Activated B cell treated with CpG ODN at 0.5 μM for 24 hours (primary cell): Measurements from ENCODE around the gene CYTH4. TPM values are rescaled to one million over a fixed set of nuclear protein-coding genes. Genes with fewer than 3 reads are reported as not detected.

Experiments
- ATAC-seq: fragments of 200-7000 bp; cut with Tn5 transposase; one replicate; pipeline ENCODE4 v1.10.0; 2021; ENCODE audit warnings: low read depth, mild to moderate bottlenecking, moderate library complexity
- CTCF ChIA-PET: fragments of 350-600 bp; sonication (Branson Sonifier 250); formaldehyde crosslinking; loops from one replicate; lab custom pipeline; 2021; ENCODE audit warnings: antibody characterized with exemption; lab: Charles Lee
- POLR2A ChIA-PET: fragments of 350-600 bp; sonication (Branson Sonifier 250); formaldehyde crosslinking; loops from one replicate; lab custom pipeline; 2021; ENCODE audit warnings: antibody characterized with exemption; lab: Charles Lee
- DNase-seq: peaks from one replicate; pipeline ENCODE4 v3.0.0; 2022
- H3K27ac Mint-ChIP-seq: one replicate; pipeline ENCODE4 v1.8.0; 2020; ENCODE audit warnings: mixed read lengths
- H3K27me3 Mint-ChIP-seq: one replicate; pipeline ENCODE4 v1.8.0; 2021; ENCODE audit warnings: mixed read lengths
- H3K36me3 Mint-ChIP-seq: one replicate; pipeline ENCODE4 v1.8.0; 2021; ENCODE audit warnings: low read depth, mixed read lengths
- H3K4me1 Mint-ChIP-seq: one replicate; pipeline ENCODE4 v1.8.0; 2021; ENCODE audit warnings: mixed read lengths
- H3K4me3 Mint-ChIP-seq: one replicate; pipeline ENCODE4 v1.8.0; 2020; ENCODE audit warnings: mild to moderate bottlenecking, mixed read lengths
- H3K9me3 Mint-ChIP-seq: one replicate; pipeline ENCODE4 v1.8.0; 2020; ENCODE audit warnings: mixed read lengths
- intact Hi-C: fragments of 100-400 bp; cut with micrococcal nuclease; formaldehyde crosslinking; loops from one replicate; pipeline ENCODE4 v1.15.1; 2024
- total RNA-seq: library from RNA; stranded (reverse); gene quantifications from 2 replicates; pipeline ENCODE4 v1.2.3, GENCODE V29; 2022
- TF ChIP-seq, protein P1 (sequence below): fragments of 200-600 bp; IDR thresholded peaks from one replicate; pipeline ENCODE4 v1.8.0; 2022; ENCODE audit warnings: antibody characterized with exemption, mild to moderate bottlenecking

The CYTH4 gene
- total RNA-seq, 1 donor from 2014 or later, result 40.3 TPM

DNA sequence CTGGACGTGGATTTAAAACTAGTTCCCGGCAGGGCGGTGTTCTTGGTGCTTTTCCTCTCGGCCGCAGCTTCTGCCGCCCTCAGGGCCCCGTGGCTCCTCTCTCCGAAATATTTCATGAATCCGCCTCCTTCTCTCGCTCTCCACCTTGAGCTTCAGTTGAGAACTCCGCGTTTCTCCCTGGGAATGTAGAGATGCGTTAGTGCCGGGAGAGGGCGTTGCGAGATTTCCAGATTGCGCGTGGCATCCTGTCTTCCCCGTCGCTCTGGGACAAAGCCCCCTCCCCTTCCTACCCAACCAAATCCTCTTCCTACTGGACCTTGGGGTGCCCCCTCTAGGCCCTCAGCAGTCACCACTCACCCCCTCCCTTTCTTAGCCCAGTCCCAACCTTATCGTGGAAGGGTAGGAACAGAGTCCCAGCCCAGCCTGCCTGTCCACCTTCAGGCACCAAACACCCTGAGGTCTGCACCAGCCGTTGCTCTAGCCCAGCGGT is 22.7 kb upstream of the CYTH4 start:
- Mint-ChIP-seq H3K9me3 (peaks cover 2% of the 10 kb centered on the region), H3K4me3 (peak overlapping the region; percentile 35), H3K36me3 (peaks cover 2% of the 10 kb centered on the region), H3K27ac (peak overlapping the region; percentile 64), H3K4me1 (peaks cover 46% of the 10 kb centered on the region), H3K27me3 (no peaks in the 10 kb centered on the region)
- TF ChIP-seq, protein P1, sequence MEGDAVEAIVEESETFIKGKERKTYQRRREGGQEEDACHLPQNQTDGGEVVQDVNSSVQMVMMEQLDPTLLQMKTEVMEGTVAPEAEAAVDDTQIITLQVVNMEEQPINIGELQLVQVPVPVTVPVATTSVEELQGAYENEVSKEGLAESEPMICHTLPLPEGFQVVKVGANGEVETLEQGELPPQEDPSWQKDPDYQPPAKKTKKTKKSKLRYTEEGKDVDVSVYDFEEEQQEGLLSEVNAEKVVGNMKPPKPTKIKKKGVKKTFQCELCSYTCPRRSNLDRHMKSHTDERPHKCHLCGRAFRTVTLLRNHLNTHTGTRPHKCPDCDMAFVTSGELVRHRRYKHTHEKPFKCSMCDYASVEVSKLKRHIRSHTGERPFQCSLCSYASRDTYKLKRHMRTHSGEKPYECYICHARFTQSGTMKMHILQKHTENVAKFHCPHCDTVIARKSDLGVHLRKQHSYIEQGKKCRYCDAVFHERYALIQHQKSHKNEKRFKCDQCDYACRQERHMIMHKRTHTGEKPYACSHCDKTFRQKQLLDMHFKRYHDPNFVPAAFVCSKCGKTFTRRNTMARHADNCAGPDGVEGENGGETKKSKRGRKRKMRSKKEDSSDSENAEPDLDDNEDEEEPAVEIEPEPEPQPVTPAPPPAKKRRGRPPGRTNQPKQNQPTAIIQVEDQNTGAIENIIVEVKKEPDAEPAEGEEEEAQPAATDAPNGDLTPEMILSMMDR, result no peak
- ATAC-seq, result peak; percentile 11
- ChIA-PET CTCF (interaction anchor here (0.7 to 4.8 kb wide), 26 partner anchors 10 to 712 kb away, joined by 3 to 139 read pairs (median 6); partner anchors contain the start of gene RAC2), POLR2A (interaction anchor here (0.8 to 4.0 kb wide), 7 partner anchors 12 to 60 kb away, joined by 3 to 57 read pairs (median 5); partner anchors contain the start of genes CYTH4 and RAC2)
- intact Hi-C loops, result loop anchor here (1.0 to 2.0 kb wide), 3 partner anchors 15 to 713 kb away; partner anchors contain the start of gene RAC2
- no peak for DNase-seq

DNA sequence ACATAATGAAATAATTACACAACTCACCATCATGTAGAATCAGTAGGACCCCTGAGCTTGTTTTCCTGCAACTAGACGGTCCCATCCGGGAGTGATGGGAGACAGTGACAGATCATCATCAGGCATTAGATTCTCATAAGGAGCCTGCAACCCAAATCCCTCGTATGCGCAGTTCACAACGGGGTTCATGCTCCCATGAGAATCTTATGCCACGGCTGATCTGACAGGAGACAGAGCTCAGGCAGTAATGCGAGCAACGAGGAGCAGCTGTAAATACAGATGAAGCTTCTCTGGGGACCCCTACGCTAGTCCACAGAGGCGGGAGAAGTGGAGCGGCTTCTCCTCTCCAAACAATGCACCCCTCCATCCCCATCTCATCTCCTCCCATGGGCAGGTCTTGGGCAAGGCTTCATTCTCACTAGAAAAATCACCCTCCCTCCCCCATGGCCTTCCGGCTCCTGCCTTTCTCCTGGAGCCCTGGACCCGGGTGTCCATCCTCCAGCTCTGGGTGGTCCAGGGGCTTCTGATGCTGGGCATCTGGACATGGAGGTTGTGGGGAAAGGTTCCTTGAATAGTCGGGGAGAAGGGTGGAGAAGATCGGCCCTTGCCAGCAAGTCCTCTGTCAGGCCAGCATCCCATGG is 22.0 kb upstream of the CYTH4 start:
- POLR2A ChIA-PET, result interaction anchor here (0.6 to 4.0 kb wide), 13 partner anchors 10 to 61 kb away, joined by 3 to 57 read pairs (median 5); partner anchors contain the start of genes CYTH4 and RAC2
- peak overlapping the region; percentile 2 for H3K4me3 Mint-ChIP-seq
- DNase-seq (no peak), ATAC-seq (no peak)
- H3K4me1 Mint-ChIP-seq, result peaks cover 44% of the 10 kb centered on the region
- H3K27me3 Mint-ChIP-seq, result no peaks in the 10 kb centered on the region
- CTCF ChIA-PET, result interaction anchor here (0.5 to 4.8 kb wide), 40 partner anchors 11 to 713 kb away, joined by 3 to 139 read pairs (median 4); partner anchors contain the start of genes CYTH4, IFT27, MFNG and RAC2
- intact Hi-C loops, result loop anchor here (1.0 to 2.0 kb wide), 3 partner anchors 16 to 713 kb away; partner anchors contain the start of gene RAC2
- H3K27ac Mint-ChIP-seq, result no peak overlapping the region
- TF ChIP-seq, protein P1, result no peak
- H3K9me3 Mint-ChIP-seq, result peaks cover 3% of the 10 kb centered on the region
- H3K36me3 Mint-ChIP-seq, result peaks cover 2% of the 10 kb centered on the region

DNA sequence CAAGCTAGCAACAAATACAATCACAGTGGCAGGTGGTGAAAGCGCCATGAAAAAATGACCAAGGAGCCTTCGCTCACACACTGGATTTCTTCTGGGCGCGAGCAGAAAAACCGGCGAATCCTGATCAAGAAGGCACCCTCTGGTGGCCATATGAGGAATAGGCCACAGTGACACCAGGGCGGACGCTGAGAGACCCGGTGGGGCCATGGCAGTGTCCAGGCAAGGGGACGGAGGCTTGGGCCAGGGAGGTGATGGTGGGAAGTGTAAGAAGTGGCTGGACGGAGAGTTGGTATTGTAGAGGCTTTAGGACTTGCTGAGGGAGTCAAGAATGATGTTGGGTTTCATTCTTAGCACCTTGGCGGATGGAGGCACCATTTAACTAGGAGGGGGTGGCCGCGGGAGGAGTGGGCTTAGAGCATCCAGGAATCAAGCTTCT is 21.4 kb upstream of the CYTH4 start:
- no peak overlapping the region for H3K27ac Mint-ChIP-seq
- intact Hi-C loops, result loop anchor here (1.0 to 2.0 kb wide), 7 partner anchors 17 to 714 kb away; partner anchors contain the start of gene RAC2
- peak; percentile 88 for ATAC-seq
- peaks cover 3% of the 10 kb centered on the region for H3K9me3 Mint-ChIP-seq
- ChIA-PET CTCF (interaction anchor here (0.5 to 4.8 kb wide), 37 partner anchors 11 to 714 kb away, joined by 3 to 139 read pairs (median 5); partner anchors contain the start of genes CYTH4, IFT27, KCTD17 and MFNG), POLR2A (interaction anchor here (0.5 to 4.0 kb wide), 14 partner anchors 9 to 658 kb away, joined by 3 to 57 read pairs (median 5); partner anchors contain the start of genes CYTH4 and RAC2)
- no peak for DNase-seq
- no peaks in the 10 kb centered on the region for H3K27me3 Mint-ChIP-seq
- H3K4me3 Mint-ChIP-seq, result peak overlapping the region; percentile 2
- H3K4me1 Mint-ChIP-seq, result peaks cover 38% of the 10 kb centered on the region
- H3K36me3 Mint-ChIP-seq, result peaks cover 2% of the 10 kb centered on the region
- TF ChIP-seq, protein P1, result peak; percentile 44

DNA sequence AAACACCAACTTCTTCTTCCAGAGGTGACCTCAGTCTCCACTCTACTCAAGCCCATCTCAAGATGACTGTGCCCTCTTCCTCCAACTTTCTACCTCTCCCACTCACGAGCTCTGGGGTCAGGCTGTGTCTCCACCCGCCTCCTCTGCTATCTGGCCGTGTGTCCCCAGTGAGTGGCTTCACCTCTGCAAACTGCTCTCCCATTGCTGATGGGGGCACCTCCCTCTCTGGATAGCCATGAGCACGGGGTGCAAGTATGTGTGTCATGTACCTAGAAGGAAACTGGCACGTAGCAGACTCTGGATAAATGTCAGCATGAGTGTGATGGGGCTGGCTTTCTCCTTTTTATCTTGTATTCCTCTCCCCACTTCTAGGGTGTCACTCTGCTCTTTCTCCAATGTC is 20.0 kb upstream of the CYTH4 start:
- no peak overlapping the region for H3K4me3 Mint-ChIP-seq
- intact Hi-C loops, result no loop called here
- no peaks in the 10 kb centered on the region for H3K27me3 Mint-ChIP-seq
- CTCF ChIA-PET, result interaction anchor here (0.7 to 4.8 kb wide), 8 partner anchors 13 to 196 kb away, joined by 3 to 139 read pairs (median 26); partner anchors contain the start of gene RAC2
- peaks cover 2% of the 10 kb centered on the region for H3K36me3 Mint-ChIP-seq
- ATAC-seq (no peak), DNase-seq (no peak)
- H3K27ac Mint-ChIP-seq, result no peak overlapping the region
- POLR2A ChIA-PET, result interaction anchor here (0.7 kb wide), 1 partner anchor 9 kb away, joined by 4 read pairs; no protein-coding TSS in a partner anchor
- peaks cover 3% of the 10 kb centered on the region for H3K9me3 Mint-ChIP-seq
- TF ChIP-seq, protein P1, result no peak
- H3K4me1 Mint-ChIP-seq, result peaks cover 36% of the 10 kb centered on the region
